H1 (cell line): Measurements from ENCODE around the gene MINAR1. TPM values are rescaled to one million over a fixed set of nuclear protein-coding genes. Genes with fewer than 3 reads are reported as not detected.

Experiments used
- EP300 ChIP-seq, 2 experiments: IDR thresholded peaks; 1 replicate in 1 of 2; 2 replicates in 1 of 2; pipeline ENCODE4 v1.6.1; 2011 to 2012; ENCODE audit warnings: low read depth in 2 of 2, low read length in 2 of 2, mild to moderate bottlenecking in 2 of 2, borderline replicate concordance in 1 of 2, inconsistent platforms in 1 of 2, moderate library complexity in 1 of 2
- SIX5 ChIP-seq: IDR thresholded peaks from 2 replicates; pipeline ENCODE4 v1.6.1; 2011; ENCODE audit warnings: mild to moderate bottlenecking, low read depth, low read length
- polyA plus RNA-seq, 7 experiments: library from polyadenylated mRNA; depleted of rRNA in 3 of 7; stranded (reverse) in 5 of 7; unstranded in 2 of 7; fragments of >200 nt in 5 of 7; fragments of 200-250 nt in 2 of 7; gene quantifications; 1 replicate in 5 of 7; 2 replicates in 1 of 7; 4 replicates in 1 of 7; pipeline versions ENCODE4 v1.2.1 to v1.2.3, GENCODE V29; 2011 to 2013; ENCODE audit warnings: missing spikeins in 2 of 7, mixed read lengths in 2 of 7
- total RNA-seq: library from RNA; stranded (reverse); fragmentation: NEBNext Ultra II Directional; extraction: Animal tissue kit (Norgen Biotek cat#: 25700); gene quantifications from 2 replicates; pipeline ENCODE4 v1.2.1, GENCODE V29; 2021
- TF ChIP-seq, protein P1 (sequence below): fragments of 300-600 bp; sonication (generic); IDR thresholded peaks from 2 replicates; pipeline ENCODE4 v1.7.1; 2012; ENCODE audit warnings: low read length, moderate library complexity, mild to moderate bottlenecking, inconsistent platforms; ENCODE audit not compliant: insufficient replicate concordance

The MINAR1 gene
- total and polyA plus RNA-seq, 2 of the 8 experiments (the other 6 are each of a cell fraction or from before 2014, with no cell fraction given) = 0.17 to 0.67 TPM

DNA sequence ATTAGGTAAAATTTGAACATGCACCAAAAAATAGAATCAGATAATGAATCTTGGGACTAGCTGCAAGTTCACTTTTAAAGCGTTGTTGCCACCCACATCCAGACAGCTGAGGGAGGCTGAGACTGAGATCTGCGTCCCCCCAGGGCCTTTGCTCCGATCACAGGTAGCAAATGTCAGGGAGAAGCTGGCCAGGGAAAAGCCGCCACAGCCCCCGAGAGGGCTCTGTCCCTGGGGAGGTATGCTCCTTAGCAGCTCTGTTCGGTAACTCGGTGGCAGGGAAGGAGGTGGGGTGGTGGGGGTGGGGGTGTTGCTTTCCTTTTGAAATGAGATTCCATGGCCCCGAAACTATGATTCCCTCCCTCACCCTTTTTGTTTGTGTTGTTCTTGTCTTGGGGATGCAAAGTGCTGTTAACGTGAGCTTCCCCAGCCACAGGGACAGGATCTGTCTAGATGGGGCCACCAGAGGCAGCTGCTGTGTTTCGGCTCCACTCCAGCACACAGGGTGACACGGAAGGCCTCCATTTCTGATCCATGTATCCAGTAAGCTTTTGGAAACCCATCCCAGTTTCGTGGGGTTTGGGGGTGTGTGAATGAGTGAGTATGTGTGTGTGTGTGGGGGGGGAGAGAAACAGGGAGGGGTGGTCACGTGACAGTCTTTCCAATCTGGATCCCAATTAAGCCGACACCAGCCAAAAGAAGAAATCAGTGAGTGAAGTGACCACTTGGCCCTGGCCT, 1.1 kb upstream of the MINAR1 start (continued):
- TF ChIP-seq, protein P1, sequence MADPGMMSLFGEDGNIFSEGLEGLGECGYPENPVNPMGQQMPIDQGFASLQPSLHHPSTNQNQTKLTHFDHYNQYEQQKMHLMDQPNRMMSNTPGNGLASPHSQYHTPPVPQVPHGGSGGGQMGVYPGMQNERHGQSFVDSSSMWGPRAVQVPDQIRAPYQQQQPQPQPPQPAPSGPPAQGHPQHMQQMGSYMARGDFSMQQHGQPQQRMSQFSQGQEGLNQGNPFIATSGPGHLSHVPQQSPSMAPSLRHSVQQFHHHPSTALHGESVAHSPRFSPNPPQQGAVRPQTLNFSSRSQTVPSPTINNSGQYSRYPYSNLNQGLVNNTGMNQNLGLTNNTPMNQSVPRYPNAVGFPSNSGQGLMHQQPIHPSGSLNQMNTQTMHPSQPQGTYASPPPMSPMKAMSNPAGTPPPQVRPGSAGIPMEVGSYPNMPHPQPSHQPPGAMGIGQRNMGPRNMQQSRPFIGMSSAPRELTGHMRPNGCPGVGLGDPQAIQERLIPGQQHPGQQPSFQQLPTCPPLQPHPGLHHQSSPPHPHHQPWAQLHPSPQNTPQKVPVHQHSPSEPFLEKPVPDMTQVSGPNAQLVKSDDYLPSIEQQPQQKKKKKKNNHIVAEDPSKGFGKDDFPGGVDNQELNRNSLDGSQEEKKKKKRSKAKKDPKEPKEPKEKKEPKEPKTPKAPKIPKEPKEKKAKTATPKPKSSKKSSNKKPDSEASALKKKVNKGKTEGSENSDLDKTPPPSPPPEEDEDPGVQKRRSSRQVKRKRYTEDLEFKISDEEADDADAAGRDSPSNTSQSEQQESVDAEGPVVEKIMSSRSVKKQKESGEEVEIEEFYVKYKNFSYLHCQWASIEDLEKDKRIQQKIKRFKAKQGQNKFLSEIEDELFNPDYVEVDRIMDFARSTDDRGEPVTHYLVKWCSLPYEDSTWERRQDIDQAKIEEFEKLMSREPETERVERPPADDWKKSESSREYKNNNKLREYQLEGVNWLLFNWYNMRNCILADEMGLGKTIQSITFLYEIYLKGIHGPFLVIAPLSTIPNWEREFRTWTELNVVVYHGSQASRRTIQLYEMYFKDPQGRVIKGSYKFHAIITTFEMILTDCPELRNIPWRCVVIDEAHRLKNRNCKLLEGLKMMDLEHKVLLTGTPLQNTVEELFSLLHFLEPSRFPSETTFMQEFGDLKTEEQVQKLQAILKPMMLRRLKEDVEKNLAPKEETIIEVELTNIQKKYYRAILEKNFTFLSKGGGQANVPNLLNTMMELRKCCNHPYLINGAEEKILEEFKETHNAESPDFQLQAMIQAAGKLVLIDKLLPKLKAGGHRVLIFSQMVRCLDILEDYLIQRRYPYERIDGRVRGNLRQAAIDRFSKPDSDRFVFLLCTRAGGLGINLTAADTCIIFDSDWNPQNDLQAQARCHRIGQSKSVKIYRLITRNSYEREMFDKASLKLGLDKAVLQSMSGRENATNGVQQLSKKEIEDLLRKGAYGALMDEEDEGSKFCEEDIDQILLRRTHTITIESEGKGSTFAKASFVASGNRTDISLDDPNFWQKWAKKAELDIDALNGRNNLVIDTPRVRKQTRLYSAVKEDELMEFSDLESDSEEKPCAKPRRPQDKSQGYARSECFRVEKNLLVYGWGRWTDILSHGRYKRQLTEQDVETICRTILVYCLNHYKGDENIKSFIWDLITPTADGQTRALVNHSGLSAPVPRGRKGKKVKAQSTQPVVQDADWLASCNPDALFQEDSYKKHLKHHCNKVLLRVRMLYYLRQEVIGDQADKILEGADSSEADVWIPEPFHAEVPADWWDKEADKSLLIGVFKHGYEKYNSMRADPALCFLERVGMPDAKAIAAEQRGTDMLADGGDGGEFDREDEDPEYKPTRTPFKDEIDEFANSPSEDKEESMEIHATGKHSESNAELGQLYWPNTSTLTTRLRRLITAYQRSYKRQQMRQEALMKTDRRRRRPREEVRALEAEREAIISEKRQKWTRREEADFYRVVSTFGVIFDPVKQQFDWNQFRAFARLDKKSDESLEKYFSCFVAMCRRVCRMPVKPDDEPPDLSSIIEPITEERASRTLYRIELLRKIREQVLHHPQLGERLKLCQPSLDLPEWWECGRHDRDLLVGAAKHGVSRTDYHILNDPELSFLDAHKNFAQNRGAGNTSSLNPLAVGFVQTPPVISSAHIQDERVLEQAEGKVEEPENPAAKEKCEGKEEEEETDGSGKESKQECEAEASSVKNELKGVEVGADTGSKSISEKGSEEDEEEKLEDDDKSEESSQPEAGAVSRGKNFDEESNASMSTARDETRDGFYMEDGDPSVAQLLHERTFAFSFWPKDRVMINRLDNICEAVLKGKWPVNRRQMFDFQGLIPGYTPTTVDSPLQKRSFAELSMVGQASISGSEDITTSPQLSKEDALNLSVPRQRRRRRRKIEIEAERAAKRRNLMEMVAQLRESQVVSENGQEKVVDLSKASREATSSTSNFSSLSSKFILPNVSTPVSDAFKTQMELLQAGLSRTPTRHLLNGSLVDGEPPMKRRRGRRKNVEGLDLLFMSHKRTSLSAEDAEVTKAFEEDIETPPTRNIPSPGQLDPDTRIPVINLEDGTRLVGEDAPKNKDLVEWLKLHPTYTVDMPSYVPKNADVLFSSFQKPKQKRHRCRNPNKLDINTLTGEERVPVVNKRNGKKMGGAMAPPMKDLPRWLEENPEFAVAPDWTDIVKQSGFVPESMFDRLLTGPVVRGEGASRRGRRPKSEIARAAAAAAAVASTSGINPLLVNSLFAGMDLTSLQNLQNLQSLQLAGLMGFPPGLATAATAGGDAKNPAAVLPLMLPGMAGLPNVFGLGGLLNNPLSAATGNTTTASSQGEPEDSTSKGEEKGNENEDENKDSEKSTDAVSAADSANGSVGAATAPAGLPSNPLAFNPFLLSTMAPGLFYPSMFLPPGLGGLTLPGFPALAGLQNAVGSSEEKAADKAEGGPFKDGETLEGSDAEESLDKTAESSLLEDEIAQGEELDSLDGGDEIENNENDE = no peak
- TF ChIP-seq SIX5 (no peak), EP300 (IDR thresholded peaks at IDR 0.05; ENCODE audit: borderline replicate concordance in 1 of 2, low read depth in 2 of 2, low read length in 2 of 2) (no peak)
